HCT116 (cell line): ENCODE data around the gene KIAA1671. TPM values are rescaled to one million over a fixed set of nuclear protein-coding genes. Genes with fewer than 3 reads are reported as not detected.

Experiments used
- ATAC-seq: fragments of 200-7000 bp; cut with Tn5 transposase; 2 replicates; pipeline ENCODE4 v1.9.1; 2020; ENCODE audit warnings: mild to moderate bottlenecking, moderate library complexity
- BruUV-seq: library from RNA; stranded (reverse); fragments of 400-500 nt; replicated peaks from 2 replicates; lab custom pipeline; 2021; lab: Mats Ljungman, UMichigan
- CTCF ChIA-PET: fragments of 300-600 bp; sonication (Branson Sonifier 250); formaldehyde crosslinking; loops from one replicate; lab custom pipeline; 2021; ENCODE audit warnings: antibody characterized with exemption; lab: Charles Lee
- POLR2A ChIA-PET: fragments of 300-600, 350-600 bp; sonication (Branson Sonifier 250); formaldehyde crosslinking; loops from one replicate; lab custom pipeline; 2021; ENCODE audit warnings: antibody characterized with exemption; lab: Charles Lee
- RAD21 ChIA-PET, 2 experiments: fragments of 300-600 bp; sonication (Branson Sonifier 250); formaldehyde crosslinking; loops; one replicate each; lab custom pipeline; 2023; ENCODE audit warnings: low total read pairs in 2 of 2; ENCODE audit not compliant: uncharacterized antibody in 2 of 2, unreplicated experiment in 2 of 2, low non-redundant PET in 1 of 2; lab: Charles Lee
- DNase-seq: peaks from one replicate; pipeline ENCODE4 v3.0.0-alpha.2; 2010; ENCODE audit warnings: low read depth, low spot score
- H2AFZ ChIP-seq: fragments of 200-600 bp; shearing (Covaris generic), sonication (generic); 2 replicates; pipeline ENCODE4 v1.6.1; 2017; ENCODE audit warnings: low read depth, mixed run types, mixed read lengths, antibody characterized with exemption, low read length; ENCODE audit not compliant: poor library complexity, severe bottlenecking
- H3K27ac ChIP-seq: 2 replicates; pipeline ENCODE4 v1.5.1; 2012; ENCODE audit warnings: low read depth, low read length
- H3K27me3 ChIP-seq: fragments of 200-600 bp; sonication (generic); 2 replicates; pipeline ENCODE4 v1.6.1; 2016; ENCODE audit warnings: mixed run types, low read length, mixed read lengths; ENCODE audit not compliant: insufficient read depth
- H3K36me3 ChIP-seq, 2 experiments: fragments of 200-500 bp in 1 of 2; fragments of 200-600 bp in 1 of 2; sonication (Bioruptor generic) in 1 of 2; sonication (generic) in 1 of 2; 2 replicates each; pipeline versions ENCODE4 v1.5.1 to v1.6.1; 2014 to 2016; ENCODE audit warnings: low read length in 2 of 2, inconsistent platforms in 1 of 2, mixed read lengths in 1 of 2, mixed run types in 1 of 2; ENCODE audit not compliant: insufficient read depth in 2 of 2, control insufficient read depth in 1 of 2
- H3K4me1 ChIP-seq, 2 experiments: fragments of 200-600 bp in 1 of 2; sonication (generic) in 1 of 2; 2 replicates each; pipeline versions ENCODE4 v1.5.1 to v1.6.1; 2012 to 2017; ENCODE audit warnings: low read length in 2 of 2, inconsistent platforms in 1 of 2, mild to moderate bottlenecking in 1 of 2, mixed read lengths in 1 of 2, mixed run types in 1 of 2, moderate library complexity in 1 of 2; ENCODE audit not compliant: insufficient read depth in 2 of 2, control insufficient read depth in 1 of 2
- H3K4me2 ChIP-seq: fragments of 200-600 bp; sonication (generic); 2 replicates; pipeline ENCODE4 v1.6.1; 2017; ENCODE audit warnings: mixed run types, low read length, mixed read lengths
- H3K4me3 ChIP-seq, 2 experiments: fragments of 200-600 bp in 1 of 2; sonication (generic) in 1 of 2; replicated peaks in 1 of 2; 2 replicates each; pipeline ENCODE4 v1.5.1; 2011 to 2016; ENCODE audit warnings: low read length in 2 of 2, control low read depth in 1 of 2, low read depth in 1 of 2, mild to moderate bottlenecking in 1 of 2, mixed read lengths in 1 of 2, mixed run types in 1 of 2
- H3K79me2 ChIP-seq: fragments of 200-600 bp; sonication (generic); 2 replicates; pipeline ENCODE4 v1.6.1; 2017; ENCODE audit warnings: mild to moderate bottlenecking, mixed run types, low read length, moderate library complexity, mixed read lengths; ENCODE audit not compliant: insufficient read depth
- H3K9ac ChIP-seq: fragments of 200-600 bp; sonication (generic); 2 replicates; pipeline ENCODE4 v1.6.1; 2016; ENCODE audit warnings: low read length, mixed read lengths
- H3K9me2 ChIP-seq: fragments of 200-600 bp; sonication (generic), shearing (Covaris generic); 2 replicates; pipeline ENCODE4 v1.6.1; 2017; ENCODE audit warnings: mixed run types, mild to moderate bottlenecking, moderate library complexity; ENCODE audit not compliant: insufficient read depth
- H3K9me3 ChIP-seq, 2 experiments: fragments of 200-500 bp in 1 of 2; fragments of 200-600 bp in 1 of 2; sonication (Bioruptor generic) in 1 of 2; sonication (generic) in 1 of 2; 2 replicates each; pipeline ENCODE4 v1.6.1; 2014 to 2017; ENCODE audit warnings: low read length in 2 of 2, mixed read lengths in 2 of 2, inconsistent platforms in 1 of 2, low read depth in 1 of 2, mild to moderate bottlenecking in 1 of 2, mixed run types in 1 of 2, moderate library complexity in 1 of 2; ENCODE audit not compliant: control insufficient read depth in 1 of 2, insufficient read depth in 1 of 2
- H4K20me1 ChIP-seq: fragments of 200-600 bp; sonication (generic), shearing (Covaris generic); 2 replicates; pipeline ENCODE4 v1.6.1; 2017; ENCODE audit warnings: mixed run types, mild to moderate bottlenecking, moderate library complexity; ENCODE audit not compliant: insufficient read depth
- ATF3 ChIP-seq: IDR thresholded peaks from 2 replicates; pipeline ENCODE4 v1.6.1; 2012
- CBX3 ChIP-seq: IDR thresholded peaks from 2 replicates; pipeline ENCODE4 v1.6.1; 2012; ENCODE audit warnings: low read depth
- CEBPB ChIP-seq: IDR thresholded peaks from 2 replicates; pipeline ENCODE4 v1.6.1; 2012; ENCODE audit warnings: low read depth
- EGR1 ChIP-seq: IDR thresholded peaks from 2 replicates; pipeline ENCODE4 v1.6.1; 2012; ENCODE audit warnings: low read depth
- EZH2 ChIP-seq: fragments of 200-600 bp; sonication (generic); IDR thresholded peaks from 2 replicates; pipeline ENCODE4 v1.6.1; 2017; ENCODE audit warnings: antibody characterized with exemption, mixed run types
- FOSL1 ChIP-seq: IDR thresholded peaks from 2 replicates; pipeline ENCODE4 v1.6.1; 2012; ENCODE audit warnings: low read depth
- MAX ChIP-seq: IDR thresholded peaks from 2 replicates; pipeline ENCODE4 v1.6.1; 2012
- ZFX ChIP-seq: fragments of 450-650 bp; IDR thresholded peaks from 2 replicates; pipeline ENCODE4 v1.6.1; 2017
- ZNF274 ChIP-seq: fragments of 200-500 bp; sonication (Bioruptor generic); IDR thresholded peaks from 2 replicates; pipeline ENCODE4 v1.6.1; 2014; ENCODE audit warnings: mild to moderate bottlenecking, low read depth, low read length, inconsistent platforms
- intact Hi-C: fragments of 100-400 bp; cut with micrococcal nuclease; formaldehyde crosslinking; loops from 2 replicates; pipeline ENCODE4 v1.10.0; 2022
- total RNA-seq: library from RNA; stranded (reverse); gene quantifications from one replicate; pipeline ENCODE4 v1.2.1, GENCODE V29; 2021; ENCODE audit not compliant: unreplicated experiment
- TF ChIP-seq, protein P1 (sequence below): IDR thresholded peaks from 2 replicates; pipeline ENCODE4 v1.6.1; 2011; ENCODE audit warnings: mild to moderate bottlenecking, low read length, moderate library complexity; ENCODE audit not compliant: insufficient replicate concordance; ENCODE audit errors: extremely low read depth

The KIAA1671 gene
- total RNA-seq, 1 experiment from 2014 or later: 36.8 TPM

- TF ChIP-seq ZFX: no peak
These were observed 28.6 kb downstream of the KIAA1671 start (continued) for GRCh38 chr22:24981066-24981465.

- CTCF ChIA-PET: no interaction called here
- Histone ChIP-seq H3K79me2 (peaks cover 56% of the 10 kb centered on the region), H3K36me3 (no peaks in the 10 kb centered on the region)
- POLR2A ChIA-PET: interaction anchor here (0.9 kb wide), 1 partner anchor 12 kb away, joined by 3 read pairs; no protein-coding TSS in a partner anchor
- RAD21 ChIA-PET: no interaction called here
- TF ChIP-seq, protein P1, sequence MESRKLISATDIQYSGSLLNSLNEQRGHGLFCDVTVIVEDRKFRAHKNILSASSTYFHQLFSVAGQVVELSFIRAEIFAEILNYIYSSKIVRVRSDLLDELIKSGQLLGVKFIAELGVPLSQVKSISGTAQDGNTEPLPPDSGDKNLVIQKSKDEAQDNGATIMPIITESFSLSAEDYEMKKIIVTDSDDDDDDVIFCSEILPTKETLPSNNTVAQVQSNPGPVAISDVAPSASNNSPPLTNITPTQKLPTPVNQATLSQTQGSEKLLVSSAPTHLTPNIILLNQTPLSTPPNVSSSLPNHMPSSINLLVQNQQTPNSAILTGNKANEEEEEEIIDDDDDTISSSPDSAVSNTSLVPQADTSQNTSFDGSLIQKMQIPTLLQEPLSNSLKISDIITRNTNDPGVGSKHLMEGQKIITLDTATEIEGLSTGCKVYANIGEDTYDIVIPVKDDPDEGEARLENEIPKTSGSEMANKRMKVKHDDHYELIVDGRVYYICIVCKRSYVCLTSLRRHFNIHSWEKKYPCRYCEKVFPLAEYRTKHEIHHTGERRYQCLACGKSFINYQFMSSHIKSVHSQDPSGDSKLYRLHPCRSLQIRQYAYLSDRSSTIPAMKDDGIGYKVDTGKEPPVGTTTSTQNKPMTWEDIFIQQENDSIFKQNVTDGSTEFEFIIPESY: no peak
- TF ChIP-seq MAX (no peak), CBX3 (no peak), FOSL1 (no peak), CEBPB (no peak), ATF3 (no peak), ZNF274 (no peak), EGR1 (no peak), EZH2 (no peak)
- TF ChIP-seq, all 23 proteins: peak for 0
- Histone ChIP-seq H3K27ac (no peak overlapping the region), H2AFZ (no peak overlapping the region), H3K4me3 (no peak overlapping the region), H3K9me3 (no peaks in the 10 kb centered on the region), H3K4me1 (peaks cover 20 to 38% of the 10 kb centered on the region in 2 experiments), H4K20me1 (no peaks in the 10 kb centered on the region), H3K9ac (no peak overlapping the region), H3K9me2 (no peaks in the 10 kb centered on the region), H3K4me2 (no peak overlapping the region), H3K27me3 (no peaks in the 10 kb centered on the region)
- intact Hi-C loops: no loop called here
- ATAC-seq (no peak), DNase-seq (no peak)
- no TSS peak for BruUV-seq
These were observed 29.1 kb downstream of the KIAA1671 start for GRCh38 chr22:24981656-24982055.
